NB4 (cell line): ENCODE measurements around the gene EFNA3.

Experiments
- DNase-seq: peaks from one replicate; pipeline ENCODE4 v3.0.0; 2010; ENCODE audit warnings: low read depth
- H3K4me3 ChIP-seq: one replicate; pipeline ENCODE4 v1.5.1; 2011; ENCODE audit warnings: mild to moderate bottlenecking, low read depth, low read length, moderate library complexity
- MYC ChIP-seq: IDR thresholded peaks from 2 replicates; pipeline ENCODE4 v1.6.1; 2011; ENCODE audit warnings: low read depth, low read length
- POLR2A ChIP-seq: IDR thresholded peaks from 2 replicates; pipeline ENCODE4 v1.6.1; 2011; ENCODE audit warnings: mild to moderate bottlenecking; ENCODE audit not compliant: insufficient read length; ENCODE audit errors: extremely low read depth
- TF ChIP-seq, protein P1 (sequence below): IDR thresholded peaks from one replicate; pipeline ENCODE4 v1.5.1; 2012; ENCODE audit warnings: low read depth, low read length
- TF ChIP-seq, protein P2 (sequence below): IDR thresholded peaks from 2 replicates; pipeline ENCODE4 v1.6.1; 2011; ENCODE audit warnings: low read depth, low read length

Gene EFNA3

DNA sequence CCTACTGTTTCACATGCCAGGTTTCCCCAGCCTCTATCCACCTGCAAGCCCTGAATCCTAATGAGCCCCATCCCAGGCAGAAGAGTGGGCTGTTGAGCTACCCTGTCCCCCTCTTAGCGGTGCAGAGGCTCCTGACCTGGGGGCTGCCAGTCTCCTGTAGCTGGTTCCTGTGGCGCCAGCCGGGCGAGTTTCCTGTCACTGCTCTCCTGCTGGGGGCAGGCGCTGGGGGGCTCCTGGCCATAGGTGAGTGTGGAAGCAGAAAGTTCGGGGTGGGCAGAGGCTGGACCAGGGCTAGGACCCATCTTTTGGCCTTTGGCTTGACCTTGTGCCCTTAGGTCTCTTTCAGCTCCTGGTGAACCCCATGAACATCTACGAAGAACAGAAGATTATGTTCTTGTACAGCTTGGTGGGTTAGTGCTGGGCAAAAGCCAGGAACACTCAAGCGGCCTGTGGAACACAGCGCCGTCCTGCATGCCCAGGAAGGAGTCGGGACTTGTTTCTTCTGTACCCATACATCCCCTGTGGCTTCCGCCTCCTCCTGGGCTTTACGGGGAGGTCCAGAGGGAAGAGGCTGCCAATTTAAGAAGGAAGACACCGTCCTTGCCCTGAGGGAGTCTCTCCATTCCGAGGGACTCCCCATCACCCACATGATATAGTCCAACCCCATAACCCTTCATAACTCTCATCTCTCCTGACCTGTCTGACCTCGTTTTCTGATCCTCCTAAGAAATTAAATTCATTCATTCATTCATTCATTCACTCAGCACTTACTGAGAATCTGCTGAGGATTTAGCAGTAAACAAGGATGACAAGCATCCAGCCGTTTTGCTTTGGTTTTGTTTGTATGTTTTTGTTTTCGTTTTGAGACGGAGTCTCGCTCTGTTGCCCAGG, 44.1 kb upstream of the EFNA3 start:
- TF ChIP-seq, protein P1, sequence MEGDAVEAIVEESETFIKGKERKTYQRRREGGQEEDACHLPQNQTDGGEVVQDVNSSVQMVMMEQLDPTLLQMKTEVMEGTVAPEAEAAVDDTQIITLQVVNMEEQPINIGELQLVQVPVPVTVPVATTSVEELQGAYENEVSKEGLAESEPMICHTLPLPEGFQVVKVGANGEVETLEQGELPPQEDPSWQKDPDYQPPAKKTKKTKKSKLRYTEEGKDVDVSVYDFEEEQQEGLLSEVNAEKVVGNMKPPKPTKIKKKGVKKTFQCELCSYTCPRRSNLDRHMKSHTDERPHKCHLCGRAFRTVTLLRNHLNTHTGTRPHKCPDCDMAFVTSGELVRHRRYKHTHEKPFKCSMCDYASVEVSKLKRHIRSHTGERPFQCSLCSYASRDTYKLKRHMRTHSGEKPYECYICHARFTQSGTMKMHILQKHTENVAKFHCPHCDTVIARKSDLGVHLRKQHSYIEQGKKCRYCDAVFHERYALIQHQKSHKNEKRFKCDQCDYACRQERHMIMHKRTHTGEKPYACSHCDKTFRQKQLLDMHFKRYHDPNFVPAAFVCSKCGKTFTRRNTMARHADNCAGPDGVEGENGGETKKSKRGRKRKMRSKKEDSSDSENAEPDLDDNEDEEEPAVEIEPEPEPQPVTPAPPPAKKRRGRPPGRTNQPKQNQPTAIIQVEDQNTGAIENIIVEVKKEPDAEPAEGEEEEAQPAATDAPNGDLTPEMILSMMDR, result no peak
- TF ChIP-seq, protein P2, sequence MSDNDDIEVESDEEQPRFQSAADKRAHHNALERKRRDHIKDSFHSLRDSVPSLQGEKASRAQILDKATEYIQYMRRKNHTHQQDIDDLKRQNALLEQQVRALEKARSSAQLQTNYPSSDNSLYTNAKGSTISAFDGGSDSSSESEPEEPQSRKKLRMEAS, result no peak
- TF ChIP-seq POLR2A, result no peak
- no peak for TF ChIP-seq MYC
- no peak for DNase-seq
- no peak overlapping the region for H3K4me3 ChIP-seq

DNA sequence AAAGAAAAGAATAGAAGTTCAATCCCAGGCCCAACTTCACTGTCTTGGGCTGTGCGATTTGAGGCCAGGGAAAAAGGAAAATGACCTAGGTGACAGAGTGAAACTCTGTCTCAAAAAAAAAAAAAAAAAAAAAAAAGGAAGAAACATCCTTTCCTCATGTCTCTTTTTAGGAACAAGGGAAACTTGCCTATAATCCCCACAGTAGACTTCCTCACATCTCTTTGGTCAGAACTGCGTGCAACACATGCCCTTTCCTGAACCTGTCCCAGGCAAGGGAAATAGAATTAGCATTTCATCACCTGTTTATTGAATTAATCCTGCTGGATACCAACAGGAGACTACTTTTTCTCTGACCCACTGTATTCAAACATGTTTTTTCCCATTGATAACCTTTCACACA, 42.7 kb upstream of the EFNA3 start:
- DNase-seq, result no peak
- no peak overlapping the region for H3K4me3 ChIP-seq
- TF ChIP-seq POLR2A, result no peak

DNA sequence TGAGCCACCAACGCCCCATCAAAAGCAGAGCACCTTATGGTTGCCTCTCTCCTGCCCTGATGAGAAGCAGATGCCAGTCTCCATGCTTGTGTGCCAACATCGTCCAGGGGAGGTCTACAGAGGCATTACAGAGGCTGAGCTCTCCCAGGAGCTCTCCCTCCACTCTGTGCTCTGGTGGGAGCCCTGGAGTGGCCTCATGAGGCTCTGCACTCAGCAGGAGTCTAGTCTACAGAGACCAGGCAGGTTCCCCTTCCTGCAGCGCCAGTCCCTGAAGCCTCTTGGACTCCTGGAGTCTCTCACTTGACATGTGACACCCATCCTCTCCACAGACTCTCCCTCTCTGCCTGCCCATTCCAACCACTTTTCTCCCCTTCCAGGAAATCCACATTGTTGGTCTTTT, 41.6 kb upstream of the EFNA3 start:
- no peak for DNase-seq
- TF ChIP-seq, protein P1, result no peak
- TF ChIP-seq POLR2A (no peak), MYC (no peak)
- TF ChIP-seq, protein P2, result no peak
- H3K4me3 ChIP-seq, result no peak overlapping the region

DNA sequence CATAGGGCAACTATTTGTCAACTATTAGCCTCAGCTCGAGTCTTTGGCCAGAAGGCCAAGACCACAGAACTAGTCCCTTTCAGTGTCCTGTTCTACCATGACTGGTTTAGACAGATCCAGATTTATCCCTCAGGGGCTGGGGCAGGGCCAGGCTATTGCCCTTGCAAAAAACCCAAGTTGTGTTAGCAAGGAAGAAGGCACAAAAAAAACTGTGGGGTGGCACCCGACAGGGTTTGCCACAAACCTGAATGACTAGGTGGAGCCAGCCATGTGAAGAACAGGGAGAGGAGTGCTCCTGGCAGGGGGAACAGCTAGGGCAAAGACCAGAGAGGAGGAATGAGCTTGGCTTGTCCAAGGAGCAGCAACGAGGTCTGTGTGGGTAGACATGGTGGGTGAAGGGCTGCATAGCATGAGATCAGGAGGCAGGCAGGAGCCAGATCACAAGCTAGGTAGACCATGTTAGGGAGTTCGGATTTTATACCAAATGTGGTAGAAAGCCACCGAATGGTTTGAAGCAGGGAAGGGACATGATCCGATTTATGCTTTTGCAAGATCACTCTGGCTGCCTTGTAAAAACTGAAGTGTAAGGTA, 40.7 kb upstream of the EFNA3 start:
- H3K4me3 ChIP-seq, result no peak overlapping the region
- DNase-seq, result no peak
- TF ChIP-seq POLR2A, result no peak
- TF ChIP-seq, protein P1, result no peak
- no peak for TF ChIP-seq MYC
- TF ChIP-seq, protein P2, result no peak

DNA sequence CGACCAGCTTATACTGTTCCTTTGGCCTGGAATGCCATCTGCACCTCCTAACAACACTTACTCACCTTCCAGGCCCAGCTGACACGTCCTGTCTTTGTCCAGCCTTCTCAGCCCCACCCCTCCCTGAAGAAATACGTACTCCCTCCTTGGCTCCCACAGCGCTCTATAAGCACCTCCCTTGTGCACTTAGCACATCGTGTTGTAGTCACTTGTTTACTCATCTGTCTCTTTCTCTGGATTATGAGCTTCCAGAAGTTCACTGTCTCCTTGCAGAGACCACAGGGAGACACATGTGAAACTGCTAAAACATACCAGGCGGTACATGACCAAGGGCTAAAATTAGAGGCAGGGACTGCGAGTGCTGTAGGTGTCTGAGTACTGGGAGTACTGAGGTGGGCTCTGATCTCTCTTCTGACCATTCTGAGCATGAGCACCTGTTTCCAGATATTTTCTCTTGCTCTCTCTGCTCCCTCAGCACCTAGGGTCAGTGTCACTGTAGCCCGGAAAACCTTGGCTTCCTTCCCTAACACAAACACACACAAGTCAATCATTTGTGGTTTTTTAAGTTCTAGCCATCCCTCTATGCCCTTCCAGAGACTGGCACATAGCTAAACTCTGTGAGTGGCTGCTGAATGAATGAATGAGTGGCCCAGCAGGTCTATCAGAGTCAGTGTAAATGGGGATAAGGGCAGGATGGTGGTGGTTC, 39.9 kb upstream of the EFNA3 start:
- DNase-seq, result no peak
- H3K4me3 ChIP-seq, result no peak overlapping the region
- TF ChIP-seq POLR2A, result no peak

DNA sequence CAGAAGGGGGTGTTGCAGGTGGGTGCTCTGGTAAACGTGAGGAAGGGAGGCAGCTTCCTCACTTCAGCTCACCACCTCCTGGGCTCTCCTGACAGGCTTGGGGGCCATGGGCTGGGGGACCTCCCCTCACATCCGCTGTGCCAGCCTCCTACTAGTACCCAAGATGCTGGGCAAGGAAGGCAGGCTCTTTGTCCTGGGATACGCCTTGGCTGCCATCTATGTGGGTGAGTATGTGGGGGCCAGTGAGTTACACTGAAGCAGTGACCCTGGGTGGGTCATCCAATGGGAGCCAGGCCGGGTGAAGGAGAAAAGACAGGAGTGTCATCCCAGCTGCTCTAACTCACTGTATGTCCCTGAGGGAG, 39.3 kb upstream of the EFNA3 start:
- DNase-seq, result no peak
- H3K4me3 ChIP-seq, result no peak overlapping the region
- no peak for TF ChIP-seq MYC
- TF ChIP-seq POLR2A, result no peak
- TF ChIP-seq, protein P1, result no peak
- TF ChIP-seq, protein P2, result no peak
